HG02678 (cell line): ENCODE results near the gene PDYN.

Experiments
- ATAC-seq: cut with Tn5 transposase; IDR thresholded peaks from one replicate; pipeline ENCODE4 v1.9.1; 2021; ENCODE audit warnings: mild to moderate bottlenecking, moderate library complexity; ENCODE audit not compliant: unreplicated experiment

Gene PDYN

GRCh38 chr20:1952737-1953530, 40.9 kb downstream of the PDYN start:
- ATAC-seq, result peak; percentile 54

GRCh38 chr20:1951436-1952115, 42.3 kb downstream of the PDYN start:
- ATAC-seq, result no peak

- ATAC-seq, result no peak
Measured at GRCh38 chr20:1950836-1951235, 43.0 kb downstream of the PDYN start.

- ATAC-seq, result no peak
Measured at GRCh38 chr20:1949347-1950100, 44.3 kb downstream of the PDYN start.

- ATAC-seq, result no peak
Measured at GRCh38 chr20:1947535-1947846, 46.4 kb downstream of the PDYN start.

GRCh38 chr20:1946762-1947534, 46.9 kb downstream of the PDYN start:
- ATAC-seq, result no peak

- no peak for ATAC-seq
Measured at GRCh38 chr20:1946442-1946761, 47.5 kb downstream of the PDYN start.

GRCh38 chr20:1945660-1946059, 48.2 kb downstream of the PDYN start:
- ATAC-seq, result no peak

GRCh38 chr20:1945134-1945618, 48.7 kb downstream of the PDYN start:
- no peak for ATAC-seq

- ATAC-seq, result no peak
Measured at GRCh38 chr20:1944345-1945091, 49.3 kb downstream of the PDYN start.

- no peak for ATAC-seq
Measured at GRCh38 chr20:1943275-1944002, 50.4 kb downstream of the PDYN start.

GRCh38 chr20:1942486-1943274, 51.2 kb downstream of the PDYN start:
- no peak for ATAC-seq

GRCh38 chr20:1942061-1942460, 51.8 kb downstream of the PDYN start:
- no peak for ATAC-seq

GRCh38 chr20:1941226-1941625, 52.6 kb downstream of the PDYN start:
- no peak for ATAC-seq

GRCh38 chr20:1940581-1940980, 53.3 kb downstream of the PDYN start:
- no peak for ATAC-seq

- ATAC-seq, result no peak
Measured at GRCh38 chr20:1939270-1939595, 54.6 kb downstream of the PDYN start.

GRCh38 chr20:1938464-1939269, 55.2 kb downstream of the PDYN start:
- no peak for ATAC-seq

- ATAC-seq, result no peak
Measured at GRCh38 chr20:1937316-1937976, 56.4 kb downstream of the PDYN start.
